Gastroesophageal sphincter (tissue), 4 donors: ENCODE data around the gene AGRP. TPM values are rescaled to one million over a fixed set of nuclear protein-coding genes. Genes with fewer than 3 reads are reported as not detected.

Experiments
- ATAC-seq: fragments of 150-250 bp; one replicate; pipeline ENCODE4 v1.9.1; 2016; ENCODE audit warnings: mild to moderate bottlenecking, moderate library complexity
- H3K27ac ChIP-seq, 4 donors: fragments of 200-600 bp; sonication (generic) in 3 of 4; 1 replicate in 3 of 4; 2 replicates in 1 of 4; pipeline ENCODE4 v1.5.1; 2016 to 2019
- H3K27me3 ChIP-seq: fragments of 200-600 bp; sonication (generic); one replicate; pipeline ENCODE4 v1.5.1; 2019
- H3K36me3 ChIP-seq, 2 donors: fragments of 200-600 bp; sonication (generic); one replicate each; pipeline ENCODE4 v1.5.1; 2019; ENCODE audit warnings: control low read depth in 1 of 2
- H3K4me1 ChIP-seq, 3 donors: fragments of 200-600 bp; sonication (generic); 1 replicate in 2 of 3; 2 replicates in 1 of 3; pipeline ENCODE4 v1.5.1; 2016 to 2019; ENCODE audit warnings: control low read depth in 2 of 3
- H3K4me3 ChIP-seq, 2 donors: fragments of 200-600 bp; sonication (generic); one replicate each; pipeline ENCODE4 v1.5.1; 2019; ENCODE audit warnings: mild to moderate bottlenecking in 1 of 2, moderate library complexity in 1 of 2
- H3K9me3 ChIP-seq, 3 donors: fragments of 200-600 bp; sonication (generic); one replicate each; pipeline ENCODE4 v1.5.1; 2017 to 2019; ENCODE audit warnings: control low read depth in 2 of 3
- EP300 ChIP-seq: sonication (generic); formaldehyde crosslinking; IDR thresholded peaks from one replicate; pipeline ENCODE4 v1.6.1; 2017; ENCODE audit warnings: antibody characterized with exemption, mild to moderate bottlenecking
- POLR2A ChIP-seq, 2 donors: fragments of 450-650 bp; IDR thresholded peaks; one replicate each; pipeline ENCODE4 v1.6.1; 2017; ENCODE audit warnings: antibody characterized with exemption in 2 of 2, mild to moderate bottlenecking in 2 of 2, moderate library complexity in 1 of 2
- POLR2AphosphoS5 ChIP-seq: sonication (generic); formaldehyde crosslinking; IDR thresholded peaks from one replicate; pipeline ENCODE4 v1.6.1; 2017; ENCODE audit warnings: antibody characterized with exemption
- WGBS, 2 donors: methylation state at CpG; one replicate each; pipeline ENCODE4 v1.1.5; 2018; ENCODE audit warnings: low coverage in 1 of 2; 5-methylcytosine and 5-hydroxymethylcytosine counted together
- total RNA-seq, 4 donors: library from RNA; depleted of rRNA; stranded (reverse); fragments of >200 nt; gene quantifications; one replicate each; pipeline ENCODE4 v1.1.0, GENCODE V29; 2016
- TF ChIP-seq, protein P1 (sequence below), 4 experiments: fragments of 200-600 bp in 2 of 4; fragments of 450-650 bp in 2 of 4; sonication (generic) in 1 of 4; IDR thresholded peaks; one replicate each; pipeline ENCODE4 v1.5.1; 2017 to 2019; ENCODE audit warnings: antibody characterized with exemption in 4 of 4, mild to moderate bottlenecking in 2 of 4, moderate library complexity in 2 of 4

The AGRP gene
- total RNA-seq, 4 donors from 2014 or later = not detected

DNA sequence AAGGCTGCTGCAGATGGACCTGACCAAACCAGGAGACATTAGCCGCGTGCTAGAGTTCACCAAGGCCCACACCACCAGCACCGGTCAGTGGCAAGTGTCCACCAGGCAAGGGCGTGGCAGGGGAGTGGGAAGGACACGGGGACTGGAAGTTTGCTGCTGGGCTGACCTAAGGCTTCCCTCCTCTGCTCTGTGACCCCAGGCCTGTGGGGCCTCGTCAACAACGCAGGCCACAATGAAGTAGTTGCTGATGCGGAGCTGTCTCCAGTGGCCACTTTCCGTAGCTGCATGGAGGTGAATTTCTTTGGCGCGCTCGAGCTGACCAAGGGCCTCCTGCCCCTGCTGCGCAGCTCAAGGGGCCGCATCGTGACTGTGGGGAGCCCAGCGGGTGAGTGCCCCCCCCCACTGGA, 47.6 kb downstream of the AGRP start:
- TF ChIP-seq POLR2A (IDR thresholded peaks at IDR 0.05) (no peak), POLR2AphosphoS5 (no peak), EP300 (no peak)
- TF ChIP-seq, protein P1, sequence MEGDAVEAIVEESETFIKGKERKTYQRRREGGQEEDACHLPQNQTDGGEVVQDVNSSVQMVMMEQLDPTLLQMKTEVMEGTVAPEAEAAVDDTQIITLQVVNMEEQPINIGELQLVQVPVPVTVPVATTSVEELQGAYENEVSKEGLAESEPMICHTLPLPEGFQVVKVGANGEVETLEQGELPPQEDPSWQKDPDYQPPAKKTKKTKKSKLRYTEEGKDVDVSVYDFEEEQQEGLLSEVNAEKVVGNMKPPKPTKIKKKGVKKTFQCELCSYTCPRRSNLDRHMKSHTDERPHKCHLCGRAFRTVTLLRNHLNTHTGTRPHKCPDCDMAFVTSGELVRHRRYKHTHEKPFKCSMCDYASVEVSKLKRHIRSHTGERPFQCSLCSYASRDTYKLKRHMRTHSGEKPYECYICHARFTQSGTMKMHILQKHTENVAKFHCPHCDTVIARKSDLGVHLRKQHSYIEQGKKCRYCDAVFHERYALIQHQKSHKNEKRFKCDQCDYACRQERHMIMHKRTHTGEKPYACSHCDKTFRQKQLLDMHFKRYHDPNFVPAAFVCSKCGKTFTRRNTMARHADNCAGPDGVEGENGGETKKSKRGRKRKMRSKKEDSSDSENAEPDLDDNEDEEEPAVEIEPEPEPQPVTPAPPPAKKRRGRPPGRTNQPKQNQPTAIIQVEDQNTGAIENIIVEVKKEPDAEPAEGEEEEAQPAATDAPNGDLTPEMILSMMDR (IDR thresholded peaks at IDR 0.05) = no peak
- Histone ChIP-seq H3K9me3 (no peaks in the 10 kb centered on the region), H3K4me1 (peaks cover 0 to 25% (median 7%) of the 10 kb centered on the region in 3 donors), H3K4me3 (no peak overlapping the region), H3K36me3 (peaks cover 0 to 56% of the 10 kb centered on the region in 2 donors), H3K27me3 (no peaks in the 10 kb centered on the region), H3K27ac (no peak overlapping the region)
- WGBS, 2 donors = 80% methylated on average over 1 of the region's 16 CpGs; no CpG with 5 or more reads in 1 of the 2 donors
- ATAC-seq = no peak

DNA sequence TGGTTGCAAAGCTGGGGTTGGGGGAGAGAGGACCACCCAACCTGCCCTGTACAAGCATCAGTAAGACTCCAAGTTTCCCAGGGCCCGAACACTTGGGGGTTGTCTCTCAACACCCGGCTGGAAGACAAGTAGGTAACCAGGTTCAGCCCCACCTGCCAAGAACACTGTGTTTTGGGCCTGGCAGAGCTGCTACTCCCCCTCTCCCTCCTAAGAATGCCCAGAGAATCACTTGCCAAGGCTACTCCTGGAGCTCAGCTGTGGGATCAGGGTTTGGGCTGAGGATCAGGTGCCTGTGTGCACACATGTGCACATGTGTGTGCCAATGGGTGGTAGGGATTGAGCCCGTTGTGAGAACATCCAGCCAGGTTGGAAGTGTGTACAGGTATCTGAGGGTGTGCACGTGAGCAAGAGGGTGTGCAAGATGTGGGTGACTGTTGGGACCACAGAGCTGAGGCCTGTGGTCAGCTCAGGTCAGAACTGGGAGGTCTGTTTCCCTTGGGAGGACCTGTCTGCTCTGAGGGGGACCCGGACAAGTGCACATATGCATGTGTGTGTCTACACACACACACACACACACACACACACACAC, 50.1 kb downstream of the AGRP start:
- no peaks in the 10 kb centered on the region for H3K9me3 ChIP-seq
- H3K4me3 ChIP-seq = no peak overlapping the region
- H3K36me3 ChIP-seq = peaks cover 0 to 30% of the 10 kb centered on the region in 2 donors
- no peak for ATAC-seq
- TF ChIP-seq, protein P1 (IDR thresholded peaks at IDR 0.05) = no peak
- TF ChIP-seq POLR2AphosphoS5 (no peak), EP300 (no peak), POLR2A (IDR thresholded peaks at IDR 0.05) (no peak)
- no peak overlapping the region for H3K27ac ChIP-seq
- peaks cover 21% of the 10 kb centered on the region for H3K27me3 ChIP-seq
- H3K4me1 ChIP-seq = peaks cover 0 to 35% (median 15%) of the 10 kb centered on the region in 3 donors
- no CpG with 5 or more reads among the region's 5 CpGs for WGBS, 2 donors

Other genes starting within 250 kb of the AGRP start
- 10 to 100 TPM in 3 of 4 donors, 1 to 10 TPM in 1; 9.7 to 15.5 (median 12.9) TPM for gene FHOD1, start 236.1 kb downstream of the AGRP start, total RNA-seq
- under 1 TPM; 0.13 to 0.93 (median 0.21) TPM for gene SLC9A5, start 234.6 kb downstream of the AGRP start, total RNA-seq
- 10 to 100 TPM in 1 of 4 donors, 1 to 10 TPM in 3; 3.0 to 14.4 (median 6.1) TPM for gene PLEKHG4, start 204.0 kb downstream of the AGRP start, total RNA-seq
- gene KCTD19, start 156.8 kb downstream of the AGRP start, total RNA-seq = under 1 TPM in 2 of 4 donors, not detected in 2; 0.13 to 0.19 TPM
- gene LRRC36, start 156.7 kb downstream of the AGRP start, total RNA-seq = under 1 TPM in 1 of 4 donors, not detected in 3; 0.27 TPM
- 100 to 1,000 TPM in 1 of 4 donors, 10 to 100 TPM in 3; 14.8 to 111 (median 55.0) TPM for gene TPPP3, start 90.0 kb downstream of the AGRP start, total RNA-seq
- gene ZDHHC1, start 67.1 kb downstream of the AGRP start, total RNA-seq = 10 to 100 TPM in 3 of 4 donors, 1 to 10 TPM in 1; 7.5 to 26.7 (median 17.3) TPM
- 1 to 10 TPM in 1 of 4 donors, under 1 TPM in 2, not detected in 1; 0.19 to 2.1 (median 0.27) TPM for gene HSD11B2, start 52.4 kb downstream of the AGRP start, total RNA-seq
- gene ATP6V0D1, start 2.4 kb downstream of the AGRP start, total RNA-seq = 100 to 1,000 TPM in 2 of 4 donors, 10 to 100 TPM in 2; 94.2 to 145 (median 110) TPM
- gene RIPOR1, start 45.3 kb upstream of the AGRP start, total RNA-seq = 100 to 1,000 TPM in 1 of 4 donors, 10 to 100 TPM in 3; 43.3 to 112 (median 64.9) TPM
- gene CTCF, start 79.0 kb upstream of the AGRP start, total RNA-seq = 10 to 100 TPM; 26.4 to 44.8 (median 41.4) TPM
- 1 to 10 TPM in 1 of 4 donors, under 1 TPM in 2, not detected in 1; 0.46 to 2.8 (median 0.47) TPM for gene CARMIL2, start 161.6 kb upstream of the AGRP start, total RNA-seq
- 10 to 100 TPM; 20.9 to 33.7 (median 24.4) TPM for gene ACD, start 176.7 kb upstream of the AGRP start, total RNA-seq
- gene PARD6A, start 177.4 kb upstream of the AGRP start, total RNA-seq = 10 to 100 TPM in 1 of 4 donors, 1 to 10 TPM in 3; 5.9 to 13.4 (median 6.5) TPM
- gene ENKD1, start 183.2 kb upstream of the AGRP start, total RNA-seq = 10 to 100 TPM; 23.0 to 33.2 (median 28.9) TPM
- gene C16orf86, start 183.3 kb upstream of the AGRP start, total RNA-seq = 10 to 100 TPM in 1 of 4 donors, 1 to 10 TPM in 3; 3.6 to 12.9 (median 5.0) TPM
- 10 to 100 TPM; 16.3 to 24.9 (median 20.1) TPM for gene GFOD2, start 235.8 kb upstream of the AGRP start, total RNA-seq